ENCODE results near the gene ZNF536. TPM values are rescaled to one million over a fixed set of nuclear protein-coding genes. Genes with fewer than 3 reads are reported as not detected.
"Not testable (repeated sequence)": the region's sequence is repeated elsewhere in the genome, so short reads cannot be mapped to it uniquely, and the experiment has no call there.

Gene ZNF536
- total RNA-seq, 1 experiment from 2014 or later = 2.9 TPM

- intact Hi-C loops (cut with micrococcal nuclease; ENCODE audit: unreplicated experiment) = no loop called here
- TF ChIP-seq EZH2 (IDR thresholded peaks at IDR 0.05; ENCODE audit: borderline replicate concordance, low read depth, low read length, poor library complexity, severe bottlenecking) = no peak
- TF ChIP-seq, protein P1, sequence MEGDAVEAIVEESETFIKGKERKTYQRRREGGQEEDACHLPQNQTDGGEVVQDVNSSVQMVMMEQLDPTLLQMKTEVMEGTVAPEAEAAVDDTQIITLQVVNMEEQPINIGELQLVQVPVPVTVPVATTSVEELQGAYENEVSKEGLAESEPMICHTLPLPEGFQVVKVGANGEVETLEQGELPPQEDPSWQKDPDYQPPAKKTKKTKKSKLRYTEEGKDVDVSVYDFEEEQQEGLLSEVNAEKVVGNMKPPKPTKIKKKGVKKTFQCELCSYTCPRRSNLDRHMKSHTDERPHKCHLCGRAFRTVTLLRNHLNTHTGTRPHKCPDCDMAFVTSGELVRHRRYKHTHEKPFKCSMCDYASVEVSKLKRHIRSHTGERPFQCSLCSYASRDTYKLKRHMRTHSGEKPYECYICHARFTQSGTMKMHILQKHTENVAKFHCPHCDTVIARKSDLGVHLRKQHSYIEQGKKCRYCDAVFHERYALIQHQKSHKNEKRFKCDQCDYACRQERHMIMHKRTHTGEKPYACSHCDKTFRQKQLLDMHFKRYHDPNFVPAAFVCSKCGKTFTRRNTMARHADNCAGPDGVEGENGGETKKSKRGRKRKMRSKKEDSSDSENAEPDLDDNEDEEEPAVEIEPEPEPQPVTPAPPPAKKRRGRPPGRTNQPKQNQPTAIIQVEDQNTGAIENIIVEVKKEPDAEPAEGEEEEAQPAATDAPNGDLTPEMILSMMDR (conservative IDR thresholded peaks at IDR 0.05; ENCODE audit: low read depth, low read length) = no peak
- Histone ChIP-seq H3K4me1 (ENCODE audit: insufficient read depth, low read length, poor library complexity, severe bottlenecking) (no peaks in the 10 kb centered on the region), H3K36me3 (ENCODE audit: insufficient read depth, low read length, poor library complexity, severe bottlenecking) (no peaks in the 10 kb centered on the region), H3K27ac (ENCODE audit: low read depth, low read length, poor library complexity, severe bottlenecking) (no peak overlapping the region), H3K27me3 (replicated peaks; ENCODE audit: insufficient read depth, low read depth, low read length, poor library complexity) (no peaks in the 10 kb centered on the region), H3K9me3 (ENCODE audit: low read depth, low read length, poor library complexity, severe bottlenecking) (no peaks in the 10 kb centered on the region), H3K4me3 (ENCODE audit: low read depth, low read length, poor library complexity, severe bottlenecking) (no peak overlapping the region)
- CTCF ChIA-PET = no interaction called here
- POLR2A ChIA-PET (ENCODE audit: low non-redundant PET) = no interaction called here
- no TSS peak for BruUV-seq (replicated peaks)
- DNase-seq (ENCODE audit: low spot score) = no peak
Measured at GRCh38 chr19:30482956-30483355, 110.8 kb downstream of the ZNF536 start.

DNA sequence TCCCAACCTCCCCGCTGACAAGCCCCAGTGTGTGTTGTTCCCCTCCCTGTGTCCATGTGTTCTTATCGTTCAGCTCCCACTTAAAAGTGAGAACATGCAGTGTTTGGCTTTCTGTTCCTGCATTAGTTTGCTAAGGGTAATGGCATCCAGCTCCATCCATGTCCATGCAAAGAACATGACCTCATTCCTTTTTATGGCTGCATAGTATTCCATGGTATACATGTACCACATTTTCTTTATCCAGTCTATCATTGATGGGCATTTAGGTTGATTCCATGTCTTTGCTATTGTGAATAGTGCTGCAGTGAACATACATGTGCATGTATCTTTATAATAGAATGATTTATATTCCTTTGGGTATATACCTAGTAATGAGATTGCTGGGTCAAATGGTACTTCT lies 114.1 kb downstream of the ZNF536 start:
- CTCF ChIA-PET; BruUV-seq (replicated peaks); DNase-seq (ENCODE audit: low spot score); H3K9me3 ChIP-seq (ENCODE audit: low read depth, low read length, poor library complexity, severe bottlenecking); H3K27me3 ChIP-seq (replicated peaks; ENCODE audit: insufficient read depth, low read depth, low read length, poor library complexity); H3K4me1 ChIP-seq (ENCODE audit: insufficient read depth, low read length, poor library complexity, severe bottlenecking); H3K4me3 ChIP-seq (ENCODE audit: low read depth, low read length, poor library complexity, severe bottlenecking); POLR2A ChIA-PET (ENCODE audit: low non-redundant PET); H3K27ac ChIP-seq (ENCODE audit: low read depth, low read length, poor library complexity, severe bottlenecking); intact Hi-C loops (cut with micrococcal nuclease; ENCODE audit: unreplicated experiment); H3K36me3 ChIP-seq (ENCODE audit: insufficient read depth, low read length, poor library complexity, severe bottlenecking): not testable (repeated sequence)

DNA sequence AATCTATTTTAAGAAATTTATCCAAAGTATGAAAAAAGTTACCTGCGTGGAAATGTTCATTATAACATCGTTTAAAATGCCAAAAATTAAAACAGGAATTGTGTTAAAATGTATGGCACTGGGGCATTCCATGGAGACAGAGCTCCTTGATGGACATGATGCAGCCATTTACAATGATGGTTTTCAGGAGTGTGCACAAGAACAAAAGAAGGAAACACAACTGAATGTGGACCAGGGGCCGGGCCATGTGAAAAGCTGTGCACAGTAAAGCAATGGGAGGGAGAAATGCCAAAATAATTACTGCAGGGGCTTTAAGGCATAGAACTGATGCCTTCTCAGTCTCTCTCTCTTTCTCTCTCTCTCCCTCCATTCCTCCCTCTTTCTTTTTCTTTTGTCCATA lies 115.0 kb downstream of the ZNF536 start:
- intact Hi-C loops (cut with micrococcal nuclease; ENCODE audit: unreplicated experiment) = no loop called here
- no peaks in the 10 kb centered on the region for H3K36me3 ChIP-seq (ENCODE audit: insufficient read depth, low read length, poor library complexity, severe bottlenecking)
- no peaks in the 10 kb centered on the region for H3K4me1 ChIP-seq (ENCODE audit: insufficient read depth, low read length, poor library complexity, severe bottlenecking)
- ChIA-PET POLR2A (ENCODE audit: low non-redundant PET) (no interaction called here), CTCF (no interaction called here)
- peaks cover 1% of the 10 kb centered on the region for H3K27me3 ChIP-seq (replicated peaks; ENCODE audit: insufficient read depth, low read depth, low read length, poor library complexity)
- no peaks in the 10 kb centered on the region for H3K9me3 ChIP-seq (ENCODE audit: low read depth, low read length, poor library complexity, severe bottlenecking)
- TF ChIP-seq, protein P1 (conservative IDR thresholded peaks at IDR 0.05; ENCODE audit: low read depth, low read length) = no peak
- TF ChIP-seq EZH2 (IDR thresholded peaks at IDR 0.05; ENCODE audit: borderline replicate concordance, low read depth, low read length, poor library complexity, severe bottlenecking) = no peak
- BruUV-seq (replicated peaks) = no TSS peak
- DNase-seq (ENCODE audit: low spot score) = no peak
- H3K4me3 ChIP-seq (ENCODE audit: low read depth, low read length, poor library complexity, severe bottlenecking) = no peak overlapping the region
- H3K27ac ChIP-seq (ENCODE audit: low read depth, low read length, poor library complexity, severe bottlenecking) = no peak overlapping the region

- BruUV-seq (replicated peaks) = no TSS peak
- no peaks in the 10 kb centered on the region for H3K9me3 ChIP-seq (ENCODE audit: low read depth, low read length, poor library complexity, severe bottlenecking)
- no peaks in the 10 kb centered on the region for H3K4me1 ChIP-seq (ENCODE audit: insufficient read depth, low read length, poor library complexity, severe bottlenecking)
- CTCF ChIA-PET = no interaction called here
- no peak overlapping the region for H3K4me3 ChIP-seq (ENCODE audit: low read depth, low read length, poor library complexity, severe bottlenecking)
- DNase-seq (ENCODE audit: low spot score) = no peak
- intact Hi-C loops (cut with micrococcal nuclease; ENCODE audit: unreplicated experiment) = no loop called here
- H3K27ac ChIP-seq (ENCODE audit: low read depth, low read length, poor library complexity, severe bottlenecking) = no peak overlapping the region
- H3K36me3 ChIP-seq (ENCODE audit: insufficient read depth, low read length, poor library complexity, severe bottlenecking) = no peaks in the 10 kb centered on the region
- H3K27me3 ChIP-seq (replicated peaks; ENCODE audit: insufficient read depth, low read depth, low read length, poor library complexity) = peaks cover 7% of the 10 kb centered on the region
- POLR2A ChIA-PET (ENCODE audit: low non-redundant PET) = no interaction called here
- TF ChIP-seq EZH2 (IDR thresholded peaks at IDR 0.05; ENCODE audit: borderline replicate concordance, low read depth, low read length, poor library complexity, severe bottlenecking) = no peak
- TF ChIP-seq, protein P1 (conservative IDR thresholded peaks at IDR 0.05; ENCODE audit: low read depth, low read length) = no peak
Measured at GRCh38 chr19:30488191-30488590, 116.0 kb downstream of the ZNF536 start.
